CD14-positive monocyte (primary cell): ENCODE data around the gene MIDN. TPM values are rescaled to one million over a fixed set of nuclear protein-coding genes. Genes with fewer than 3 reads are reported as not detected.

Experiments used
- DNase-seq, 3 donors: peaks; one replicate each; pipeline ENCODE4 v3.0.0-alpha.2; 2011 to 2022
- H2AFZ ChIP-seq: 2 replicates; pipeline ENCODE4 v1.6.0; 2012; ENCODE audit warnings: mild to moderate bottlenecking, low read depth, low read length, inconsistent platforms; ENCODE audit not compliant: insufficient read depth, poor library complexity, severe bottlenecking
- H3K27ac ChIP-seq, 2 donors: 1 replicate in 1 of 2; 2 replicates in 1 of 2; pipeline ENCODE4 v1.5.1; 2012 to 2013; ENCODE audit warnings: low read length in 2 of 2, control low read depth in 1 of 2, inconsistent platforms in 1 of 2, low read depth in 1 of 2, mild to moderate bottlenecking in 1 of 2
- H3K27me3 ChIP-seq, 2 donors: one replicate each; pipeline versions ENCODE4 v1.6.0 to v1.6.1; 2011 to 2013; ENCODE audit warnings: low read length in 2 of 2; ENCODE audit not compliant: control insufficient read depth in 2 of 2, insufficient read depth in 2 of 2
- H3K36me3 ChIP-seq, 2 donors: replicated peaks in 1 of 2; 1 replicate in 1 of 2; 2 replicates in 1 of 2; pipeline versions ENCODE4 v1.5.1 to v1.6.1; 2012 to 2013; ENCODE audit warnings: low read length in 2 of 2, control low read depth in 1 of 2, inconsistent platforms in 1 of 2, mild to moderate bottlenecking in 1 of 2; ENCODE audit not compliant: insufficient read depth in 2 of 2, control insufficient read depth in 1 of 2
- H3K4me1 ChIP-seq, 2 donors: 1 replicate in 1 of 2; 2 replicates in 1 of 2; pipeline versions ENCODE4 v1.5.1 to v1.6.1; 2012 to 2013; ENCODE audit warnings: low read length in 2 of 2, control low read depth in 1 of 2, inconsistent platforms in 1 of 2, mild to moderate bottlenecking in 1 of 2, moderate library complexity in 1 of 2; ENCODE audit not compliant: insufficient read depth in 2 of 2, control insufficient read depth in 1 of 2
- H3K4me2 ChIP-seq: replicated peaks from 2 replicates; pipeline ENCODE3; 2012; ENCODE audit warnings: low read length, moderate library complexity, mild to moderate bottlenecking; ENCODE audit not compliant: poor library complexity, severe bottlenecking; ENCODE audit errors: extremely low read depth
- H3K4me3 ChIP-seq, 3 experiments: fragments of 200-600 bp in 1 of 3; sonication (generic) in 1 of 3; replicated peaks in 1 of 3; 1 replicate in 2 of 3; 2 replicates in 1 of 3; pipeline ENCODE4 v1.5.1; 2011 to 2013; ENCODE audit warnings: low read length in 3 of 3, mild to moderate bottlenecking in 3 of 3, control low read depth in 2 of 3, low read depth in 2 of 3, inconsistent platforms in 1 of 3, moderate library complexity in 1 of 3
- H3K79me2 ChIP-seq: 2 replicates; pipeline ENCODE4 v1.6.0; 2012; ENCODE audit warnings: mild to moderate bottlenecking, control low read depth, inconsistent platforms, low read length, moderate library complexity; ENCODE audit not compliant: insufficient read depth
- H3K9ac ChIP-seq: 2 replicates; pipeline ENCODE4 v1.6.0; 2017; ENCODE audit warnings: low read length, mild to moderate bottlenecking; ENCODE audit not compliant: insufficient read depth, poor library complexity, severe bottlenecking
- H3K9me3 ChIP-seq, 2 donors: replicated peaks in 1 of 2; 1 replicate in 1 of 2; 2 replicates in 1 of 2; pipeline versions ENCODE4 v1.5.1 to v1.6.1; 2012 to 2013; ENCODE audit warnings: low read length in 2 of 2, control low read depth in 1 of 2; ENCODE audit not compliant: control insufficient read depth in 1 of 2, insufficient read depth in 1 of 2
- H4K20me1 ChIP-seq: 2 replicates; pipeline ENCODE4 v1.6.0; 2012; ENCODE audit warnings: mild to moderate bottlenecking, low read length, control low read depth, moderate library complexity; ENCODE audit not compliant: insufficient read depth
- H3K27ac Mint-ChIP-seq, 7 donors: one replicate each; pipeline ENCODE4 v1.8.0; 2020; ENCODE audit warnings: mild to moderate bottlenecking in 7 of 7, mixed read lengths in 7 of 7, moderate library complexity in 6 of 7, inconsistent platforms in 2 of 7
- H3K27me3 Mint-ChIP-seq, 3 donors: one replicate each; pipeline ENCODE4 v1.8.0; 2021 to 2022; ENCODE audit warnings: low read depth in 3 of 3, mild to moderate bottlenecking in 3 of 3, mixed read lengths in 3 of 3, moderate library complexity in 3 of 3, inconsistent platforms in 1 of 3
- H3K36me3 Mint-ChIP-seq, 2 donors: one replicate each; pipeline ENCODE4 v1.8.0; 2020; ENCODE audit warnings: mixed read lengths in 2 of 2, inconsistent platforms in 1 of 2, mild to moderate bottlenecking in 1 of 2
- H3K4me1 Mint-ChIP-seq: one replicate; pipeline ENCODE4 v1.8.0; 2020; ENCODE audit warnings: mild to moderate bottlenecking, mixed read lengths
- H3K4me3 Mint-ChIP-seq, 2 donors: one replicate each; pipeline ENCODE4 v1.8.0; 2020; ENCODE audit warnings: mild to moderate bottlenecking in 2 of 2, mixed read lengths in 2 of 2, moderate library complexity in 1 of 2
- H3K9me3 Mint-ChIP-seq, 7 donors: one replicate each; pipeline ENCODE4 v1.8.0; 2020 to 2022; ENCODE audit warnings: mixed read lengths in 7 of 7, mild to moderate bottlenecking in 6 of 7, moderate library complexity in 6 of 7, inconsistent platforms in 2 of 7
- WGBS: methylation state at CpG from one replicate; pipeline ENCODE4 v1.1.5; 2013; ENCODE audit warnings: missing lambda C conversion rate; ENCODE audit not compliant: insufficient coverage; 5-methylcytosine and 5-hydroxymethylcytosine counted together
- intact Hi-C, 2 donors: fragments of 100-400 bp; cut with micrococcal nuclease; formaldehyde crosslinking; loops; one replicate each; pipeline versions ENCODE4 v1.15.0 to v1.15.1; 2023
- polyA plus RNA-seq, 3 donors: library from polyadenylated mRNA; depleted of rRNA in 1 of 3; unstranded in 2 of 3; stranded (reverse) in 1 of 3; fragments of 300-500 nt in 2 of 3; fragments of >200 nt in 1 of 3; fragmentation: Illumina TruSeq in 2 of 3; gene quantifications; 1 replicate in 2 of 3; 2 replicates in 1 of 3; pipeline ENCODE4 v1.2.3, GENCODE V29; 2012 to 2021
- TF ChIP-seq, protein P1 (sequence below): fragments of 200-600 bp; IDR thresholded peaks from one replicate; pipeline ENCODE4 v1.8.0; 2022; ENCODE audit warnings: antibody characterized with exemption, mild to moderate bottlenecking

The MIDN gene
- polyA plus RNA-seq, 3 donors: 5.6 to 301 (median 11.0) TPM

DNA sequence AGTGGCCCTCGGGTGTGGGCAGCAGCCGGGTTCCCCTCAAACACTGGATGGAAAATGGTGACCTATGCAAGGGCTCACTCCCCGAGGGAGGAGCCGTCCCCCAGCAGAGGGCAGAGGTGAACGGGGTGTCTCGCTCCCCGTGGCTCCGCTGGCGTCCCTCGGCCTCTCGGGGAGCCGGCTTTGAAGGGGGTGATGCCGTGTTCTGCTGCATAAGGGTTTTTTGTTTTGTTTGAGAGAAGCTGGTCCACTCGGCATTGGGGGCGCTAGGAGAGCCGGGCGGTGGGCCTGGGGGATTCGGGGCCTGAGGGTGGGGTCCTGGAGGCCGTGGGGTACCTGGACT lies 41.3 kb downstream of the MIDN start:
- intact Hi-C loops: no loop called here
- Mint-ChIP-seq H3K36me3 (peaks cover 0 to 4% of the 10 kb centered on the region in 2 donors), H3K4me1 (peaks cover 5% of the 10 kb centered on the region), H3K9me3 (peaks cover 0 to 13% (median 5%) of the 10 kb centered on the region in 7 donors), H3K4me3 (no peak overlapping the region), H3K27ac (no peak overlapping the region), H3K27me3 (peaks cover 29 to 68% (median 46%) of the 10 kb centered on the region in 3 donors)
- DNase-seq: no peak
- Histone ChIP-seq H3K9ac (no peak overlapping the region), H3K4me2 (no peak overlapping the region), H3K79me2 (no peaks in the 10 kb centered on the region), H3K4me3 (no peak overlapping the region), H3K9me3 (peaks cover 0 to 10% of the 10 kb centered on the region in 2 donors), H3K27me3 (peaks cover 14 to 44% of the 10 kb centered on the region in 2 donors), H4K20me1 (no peaks in the 10 kb centered on the region), H3K4me1 (no peaks in the 10 kb centered on the region), H3K36me3 (no peaks in the 10 kb centered on the region), H3K27ac (no peak overlapping the region), H2AFZ (no peak overlapping the region)
- TF ChIP-seq, protein P1, sequence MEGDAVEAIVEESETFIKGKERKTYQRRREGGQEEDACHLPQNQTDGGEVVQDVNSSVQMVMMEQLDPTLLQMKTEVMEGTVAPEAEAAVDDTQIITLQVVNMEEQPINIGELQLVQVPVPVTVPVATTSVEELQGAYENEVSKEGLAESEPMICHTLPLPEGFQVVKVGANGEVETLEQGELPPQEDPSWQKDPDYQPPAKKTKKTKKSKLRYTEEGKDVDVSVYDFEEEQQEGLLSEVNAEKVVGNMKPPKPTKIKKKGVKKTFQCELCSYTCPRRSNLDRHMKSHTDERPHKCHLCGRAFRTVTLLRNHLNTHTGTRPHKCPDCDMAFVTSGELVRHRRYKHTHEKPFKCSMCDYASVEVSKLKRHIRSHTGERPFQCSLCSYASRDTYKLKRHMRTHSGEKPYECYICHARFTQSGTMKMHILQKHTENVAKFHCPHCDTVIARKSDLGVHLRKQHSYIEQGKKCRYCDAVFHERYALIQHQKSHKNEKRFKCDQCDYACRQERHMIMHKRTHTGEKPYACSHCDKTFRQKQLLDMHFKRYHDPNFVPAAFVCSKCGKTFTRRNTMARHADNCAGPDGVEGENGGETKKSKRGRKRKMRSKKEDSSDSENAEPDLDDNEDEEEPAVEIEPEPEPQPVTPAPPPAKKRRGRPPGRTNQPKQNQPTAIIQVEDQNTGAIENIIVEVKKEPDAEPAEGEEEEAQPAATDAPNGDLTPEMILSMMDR: no peak
- 86% methylated on average over 18 of the region's 19 CpGs for WGBS

DNA sequence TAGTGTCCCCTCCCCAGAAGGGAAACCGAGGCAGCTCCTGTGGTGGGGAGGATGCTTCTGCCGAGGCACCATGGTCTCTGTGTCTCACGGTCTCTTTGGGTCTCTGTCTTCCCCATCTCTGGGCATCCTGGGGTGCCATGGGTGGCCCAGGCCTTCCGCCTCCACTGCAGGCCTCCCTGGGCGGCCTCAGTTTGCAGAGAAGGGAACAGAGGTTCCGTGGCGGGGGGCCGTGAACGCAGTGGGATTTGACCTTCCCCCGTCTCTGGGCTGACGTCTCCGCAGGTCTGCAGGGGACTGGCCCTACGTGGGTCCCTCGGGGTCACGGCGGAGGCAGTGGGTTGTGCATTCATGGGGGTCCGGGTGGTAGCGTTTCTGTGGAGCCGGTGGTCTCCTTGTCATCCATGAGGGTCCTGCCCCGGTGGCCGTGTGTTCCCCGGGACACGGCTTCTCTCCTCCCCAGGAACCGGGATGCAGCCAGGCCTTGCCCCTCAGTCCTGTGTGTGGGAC lies 41.9 kb downstream of the MIDN start:
- Histone ChIP-seq H3K4me3 (no peak overlapping the region), H4K20me1 (no peaks in the 10 kb centered on the region), H3K4me1 (peaks cover 3 to 4% of the 10 kb centered on the region in 2 donors), H3K79me2 (no peaks in the 10 kb centered on the region), H3K4me2 (no peak overlapping the region), H3K9me3 (peaks cover 0 to 5% of the 10 kb centered on the region in 2 donors), H3K9ac (no peak overlapping the region), H3K36me3 (no peaks in the 10 kb centered on the region), H2AFZ (no peak overlapping the region), H3K27me3 (peaks cover 10 to 44% of the 10 kb centered on the region in 2 donors), H3K27ac (no peak overlapping the region)
- TF ChIP-seq, protein P1: no peak
- H3K9me3 Mint-ChIP-seq: peaks cover 0 to 12% (median 4%) of the 10 kb centered on the region in 7 donors
- H3K36me3 Mint-ChIP-seq: no peaks in the 10 kb centered on the region
- peaks cover 27 to 68% (median 44%) of the 10 kb centered on the region in 3 donors for H3K27me3 Mint-ChIP-seq
- no peak overlapping the region for H3K27ac Mint-ChIP-seq
- 90% methylated on average over 23 of the region's 24 CpGs for WGBS
- no peak overlapping the region for H3K4me3 Mint-ChIP-seq
- peaks cover 10% of the 10 kb centered on the region for H3K4me1 Mint-ChIP-seq
- DNase-seq: no peak
- intact Hi-C loops: no loop called here
